Progenitor cell of endocrine pancreas (in vitro differentiated cells): Measurements from ENCODE around the gene ELF4. TPM values are rescaled to one million over a fixed set of nuclear protein-coding genes. Genes with fewer than 3 reads are reported as not detected.

Experiments
- DNase-seq: peaks from one replicate; pipeline ENCODE4 v3.0.0; 2021; ENCODE audit warnings: low spot score; ENCODE audit not compliant: unreplicated experiment
- H3K27ac Mint-ChIP-seq: 2 replicates; pipeline ENCODE4 v1.8.0; 2021; ENCODE audit warnings: mild to moderate bottlenecking, moderate library complexity, mixed read lengths
- H3K27me3 Mint-ChIP-seq: 2 replicates; pipeline ENCODE4 v1.8.0; 2021; ENCODE audit warnings: mixed read lengths
- H3K36me3 Mint-ChIP-seq: 2 replicates; pipeline ENCODE4 v1.8.0; 2022; ENCODE audit warnings: mixed read lengths; ENCODE audit not compliant: insufficient read depth
- H3K4me1 Mint-ChIP-seq: 2 replicates; pipeline ENCODE4 v1.8.0; 2021; ENCODE audit warnings: low read depth, mixed read lengths
- H3K4me3 Mint-ChIP-seq: 2 replicates; pipeline ENCODE4 v1.8.0; 2021; ENCODE audit warnings: low read depth, mild to moderate bottlenecking, moderate library complexity, mixed read lengths
- H3K9me3 Mint-ChIP-seq: 2 replicates; pipeline ENCODE4 v1.8.0; 2021; ENCODE audit warnings: low read depth, mixed read lengths
- CTCF ChIP-seq: fragments of 200-600 bp; sonication (generic); IDR thresholded peaks from one replicate; pipeline ENCODE4 v1.5.0; 2021; ENCODE audit warnings: antibody characterized with exemption, mild to moderate bottlenecking; ENCODE audit not compliant: unreplicated experiment
- total RNA-seq: library from RNA; stranded (reverse); gene quantifications from 2 replicates; pipeline ENCODE4 v1.2.1, GENCODE V29; 2021

Gene ELF4
- total RNA-seq, 1 donor from 2014 or later = 4.8 TPM

DNA sequence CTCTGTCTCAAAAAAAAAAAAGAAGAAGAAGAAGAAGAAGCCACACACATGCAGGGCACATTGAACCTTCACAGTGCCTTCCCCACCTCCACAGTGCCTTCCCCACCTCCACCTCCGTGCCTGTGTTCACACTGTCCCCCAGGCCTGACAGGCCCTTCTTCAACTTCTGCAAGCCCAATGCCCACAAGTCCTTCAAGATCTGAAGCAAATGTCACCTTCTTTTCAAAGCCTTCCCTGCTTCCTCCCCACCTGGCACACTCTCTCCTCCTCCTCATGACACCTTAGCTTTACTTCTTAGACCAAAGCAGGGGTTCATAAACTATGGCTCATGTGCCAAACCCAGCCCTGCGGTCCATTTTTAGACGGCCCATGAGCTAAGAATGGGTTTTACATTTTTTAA, 19.9 kb downstream of the ELF4 start:
- H3K27me3 Mint-ChIP-seq = peaks cover 3% of the 10 kb centered on the region
- H3K9me3 Mint-ChIP-seq = peaks cover 7% of the 10 kb centered on the region
- H3K4me3 Mint-ChIP-seq = no peak overlapping the region
- no peaks in the 10 kb centered on the region for H3K4me1 Mint-ChIP-seq
- DNase-seq = no peak
- peaks cover 4% of the 10 kb centered on the region for H3K36me3 Mint-ChIP-seq
- TF ChIP-seq CTCF = no peak
- no peak overlapping the region for H3K27ac Mint-ChIP-seq

- Mint-ChIP-seq H3K9me3 (peaks cover 9% of the 10 kb centered on the region), H3K27ac (no peak overlapping the region), H3K4me3 (no peak overlapping the region), H3K27me3 (peaks cover 3% of the 10 kb centered on the region), H3K4me1 (peaks cover 2% of the 10 kb centered on the region), H3K36me3 (peaks cover 4% of the 10 kb centered on the region)
- DNase-seq = no peak
- no peak for TF ChIP-seq CTCF
Measured at GRCh38 chrX:130086447-130087206, 23.7 kb downstream of the ELF4 start.

DNA sequence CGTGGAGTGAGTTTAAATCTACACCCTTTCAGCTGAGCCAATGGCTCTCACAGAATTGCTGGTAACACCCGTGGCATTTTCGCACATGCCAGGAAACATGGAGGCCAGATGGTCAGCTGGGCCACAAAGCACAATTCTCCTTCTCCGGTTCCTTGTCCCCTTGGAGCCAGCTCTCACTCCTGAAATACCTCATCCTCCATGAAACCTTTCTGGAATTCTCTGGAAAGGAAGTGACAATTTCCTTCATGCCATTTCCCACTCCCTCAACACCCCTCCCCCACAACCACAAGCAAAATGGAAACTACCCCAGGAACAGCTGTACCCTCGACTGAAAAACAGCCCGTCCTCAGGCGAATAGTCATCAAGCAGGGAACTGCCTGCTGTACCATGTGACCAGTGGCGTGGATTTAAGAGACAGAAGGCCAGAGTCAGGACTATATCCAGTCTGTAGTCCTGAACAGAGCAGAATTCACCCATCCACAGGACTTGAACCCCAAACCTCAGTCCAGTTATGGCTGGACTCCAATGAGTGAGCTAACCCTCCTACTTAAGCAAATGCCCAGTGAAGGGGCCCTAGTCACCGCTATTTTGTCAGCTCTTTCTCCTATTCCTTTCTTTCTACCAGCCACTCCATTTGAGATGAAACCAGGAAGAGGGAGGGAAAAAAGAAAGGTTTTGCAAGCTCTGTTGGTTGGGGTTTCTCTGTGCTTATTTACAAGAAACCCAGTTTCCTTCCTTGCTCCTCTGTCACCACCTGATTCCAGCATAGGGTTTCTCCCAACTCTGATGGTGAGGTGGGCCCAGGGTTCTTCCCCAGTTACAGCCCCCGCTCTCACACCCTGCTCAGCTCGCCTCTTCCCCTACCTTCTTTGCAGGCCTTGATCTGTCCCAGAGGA, 24.5 kb downstream of the ELF4 start:
- TF ChIP-seq CTCF = no peak
- peaks cover 12% of the 10 kb centered on the region for H3K9me3 Mint-ChIP-seq
- H3K4me1 Mint-ChIP-seq = peaks cover 2% of the 10 kb centered on the region
- no peak overlapping the region for H3K4me3 Mint-ChIP-seq
- peaks cover 4% of the 10 kb centered on the region for H3K36me3 Mint-ChIP-seq
- no peak overlapping the region for H3K27ac Mint-ChIP-seq
- DNase-seq = no peak
- H3K27me3 Mint-ChIP-seq = peaks cover 3% of the 10 kb centered on the region

DNA sequence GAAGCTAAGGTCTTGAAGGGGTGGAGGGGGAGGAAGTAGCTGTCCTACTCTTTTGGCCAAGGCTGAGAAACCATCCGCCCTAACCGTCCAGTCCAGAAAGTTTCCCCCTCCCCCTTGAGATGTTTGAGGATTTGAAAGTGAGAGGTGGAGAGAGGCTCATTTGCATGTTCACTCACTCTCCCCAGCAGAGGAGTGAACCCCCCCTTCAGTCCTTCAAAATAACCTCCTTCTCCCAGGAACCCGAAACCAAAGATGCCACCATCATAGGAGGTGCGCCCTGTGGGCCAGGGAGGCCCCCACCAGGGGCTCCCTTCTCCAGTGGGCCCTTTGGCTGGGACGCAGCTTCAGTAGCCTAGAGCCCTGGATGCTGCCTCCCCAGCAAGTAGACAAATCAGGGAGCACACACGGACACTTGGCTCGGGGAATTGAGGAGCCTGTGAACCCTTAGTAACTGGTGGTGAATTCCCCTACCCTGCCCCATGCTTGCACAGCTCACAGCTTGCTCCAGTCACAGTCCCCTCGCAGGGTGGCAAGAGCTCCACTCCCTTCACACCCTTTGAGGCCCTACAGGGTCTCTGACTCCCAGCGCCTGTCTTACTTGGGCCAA, 25.6 kb downstream of the ELF4 start:
- H3K4me1 Mint-ChIP-seq = peaks cover 2% of the 10 kb centered on the region
- DNase-seq = no peak
- no peak for TF ChIP-seq CTCF

More for the DNA sequence above, 25.6 kb downstream of the ELF4 start:
- H3K27ac Mint-ChIP-seq = no peak overlapping the region
- H3K4me3 Mint-ChIP-seq = no peak overlapping the region
- peaks cover 3% of the 10 kb centered on the region for H3K27me3 Mint-ChIP-seq
- H3K36me3 Mint-ChIP-seq = peaks cover 3% of the 10 kb centered on the region
- peaks cover 11% of the 10 kb centered on the region for H3K9me3 Mint-ChIP-seq
